Smooth muscle cell (in vitro differentiated cells): Measurements from ENCODE around the gene STON2. TPM values are rescaled to one million over a fixed set of nuclear protein-coding genes. Genes with fewer than 3 reads are reported as not detected.
A peak's percentile ranks its signal among the peaks of the same experiment; 100 is the strongest.

Source experiments
- DNase-seq: peaks from one replicate; lab custom pipeline; 2025; ENCODE audit not compliant: unreplicated experiment; lab: John Stamatoyannopoulos, UW
- H2AFZ ChIP-seq: fragments of 200-600 bp; sonication (generic); 2 replicates; pipeline ENCODE4 v1.6.0; 2016; ENCODE audit warnings: antibody characterized with exemption, low read depth, mild to moderate bottlenecking
- H3F3A ChIP-seq: fragments of 200-600 bp; sonication (generic); 2 replicates; pipeline ENCODE4 v1.6.0; 2017; ENCODE audit warnings: antibody characterized with exemption, low read depth
- H3K27ac ChIP-seq: fragments of 200-600 bp; sonication (generic); 2 replicates; pipeline ENCODE4 v1.5.1; 2016; ENCODE audit warnings: low read depth, mild to moderate bottlenecking
- H3K27me3 ChIP-seq: fragments of 200-600 bp; sonication (generic); 2 replicates; pipeline ENCODE4 v1.6.1; 2016; ENCODE audit warnings: low read depth, mild to moderate bottlenecking
- H3K36me3 ChIP-seq: fragments of 200-600 bp; sonication (generic); 2 replicates; pipeline ENCODE4 v1.5.1; 2016; ENCODE audit warnings: low read depth
- H3K4me1 ChIP-seq: fragments of 200-600 bp; sonication (generic); 2 replicates; pipeline ENCODE4 v1.5.1; 2016; ENCODE audit warnings: low read depth
- H3K4me2 ChIP-seq: fragments of 200-600 bp; sonication (generic); 2 replicates; pipeline ENCODE4 v1.6.0; 2016; ENCODE audit warnings: mild to moderate bottlenecking
- H3K4me3 ChIP-seq: fragments of 200-600 bp; sonication (generic); 2 replicates; pipeline ENCODE4 v1.5.1; 2016; ENCODE audit warnings: mild to moderate bottlenecking
- H3K79me2 ChIP-seq: fragments of 200-600 bp; sonication (generic); 2 replicates; pipeline ENCODE4 v1.6.0; 2016; ENCODE audit warnings: low read depth, mild to moderate bottlenecking
- H3K9ac ChIP-seq: fragments of 200-600 bp; sonication (generic); 2 replicates; pipeline ENCODE4 v1.6.0; 2016; ENCODE audit warnings: low read depth
- H3K9me3 ChIP-seq: fragments of 200-600 bp; sonication (generic); replicated peaks from 2 replicates; pipeline ENCODE4 v1.5.1; 2016; ENCODE audit warnings: low read depth
- H4K20me1 ChIP-seq: fragments of 200-600 bp; sonication (generic); 2 replicates; pipeline ENCODE4 v1.6.0; 2016; ENCODE audit warnings: low read depth
- CTCF ChIP-seq: fragments of 200-600 bp; sonication (generic); IDR thresholded peaks from 2 replicates; pipeline ENCODE4 v1.5.1; 2017; ENCODE audit warnings: borderline replicate concordance, mild to moderate bottlenecking, antibody characterized with exemption; ENCODE audit not compliant: insufficient read depth, poor library complexity, severe bottlenecking
- WGBS: methylation state at CpG from one replicate; pipeline ENCODE4 v1.1.7; 2016; ENCODE audit warnings: low lambda C conversion rate; 5-methylcytosine and 5-hydroxymethylcytosine counted together
- polyA plus RNA-seq: library from polyadenylated mRNA; unstranded; fragments of >200 nt; fragmentation: Nextera tagmentation; extraction: Ambion mirVana; gene quantifications from 2 replicates; pipeline ENCODE4 v1.2.1, GENCODE V29; 2016
- total RNA-seq: library from RNA; depleted of rRNA; stranded (reverse); fragments of >200 nt; gene quantifications from 2 replicates; pipeline ENCODE4 v1.2.3, GENCODE V29; 2014

STON2 gene
- total and polyA plus RNA-seq, 2 experiments from 2014 or later = 1.7 to 43.6 TPM

GRCh38 chr14:81412779-81413178 lies 12.7 kb upstream of the STON2 start:
- no peaks in the 10 kb centered on the region for H3K36me3 ChIP-seq
- WGBS = 87% methylated on average over 19 of the region's 19 CpGs
- TF ChIP-seq CTCF = no peak

GRCh38 chr14:81408595-81408994 lies 8.5 kb upstream of the STON2 start:
- H3K4me3 ChIP-seq = no peak overlapping the region
- no peaks in the 10 kb centered on the region for H3K9me3 ChIP-seq
- H3F3A ChIP-seq = no peaks in the 10 kb centered on the region
- H3K79me2 ChIP-seq = no peaks in the 10 kb centered on the region
- no peak overlapping the region for H2AFZ ChIP-seq
- no peak overlapping the region for H3K4me2 ChIP-seq
- peak overlapping the region; percentile 32 for H3K27ac ChIP-seq
- WGBS = 72% methylated on average over 1 of the region's 1 CpG
- no peaks in the 10 kb centered on the region for H3K36me3 ChIP-seq
- H3K9ac ChIP-seq = no peak overlapping the region
- no peak for DNase-seq
- no peaks in the 10 kb centered on the region for H3K27me3 ChIP-seq
- no peaks in the 10 kb centered on the region for H3K4me1 ChIP-seq
- TF ChIP-seq CTCF = no peak
- H4K20me1 ChIP-seq = no peaks in the 10 kb centered on the region

More at GRCh38 chr14:81412779-81413178, 12.7 kb upstream of the STON2 start:
- Histone ChIP-seq H3K4me1 (no peaks in the 10 kb centered on the region), H3K27me3 (no peaks in the 10 kb centered on the region), H3F3A (no peaks in the 10 kb centered on the region), H3K27ac (no peak overlapping the region), H3K4me3 (no peak overlapping the region), H4K20me1 (no peaks in the 10 kb centered on the region), H3K79me2 (no peaks in the 10 kb centered on the region), H3K9ac (no peak overlapping the region), H2AFZ (no peak overlapping the region), H3K4me2 (no peak overlapping the region), H3K9me3 (no peaks in the 10 kb centered on the region)
- DNase-seq = no peak

- H3K36me3 ChIP-seq = no peaks in the 10 kb centered on the region
- H3K4me2 ChIP-seq = peak overlapping the region; percentile 26
- H3K27ac ChIP-seq = no peak overlapping the region
- H3K4me3 ChIP-seq = no peak overlapping the region
- H2AFZ ChIP-seq = no peak overlapping the region
- 39% methylated on average over 4 of the region's 4 CpGs for WGBS
- no peaks in the 10 kb centered on the region for H4K20me1 ChIP-seq
- H3K9ac ChIP-seq = no peak overlapping the region
- TF ChIP-seq CTCF = no peak
- H3F3A ChIP-seq = no peaks in the 10 kb centered on the region
- no peaks in the 10 kb centered on the region for H3K79me2 ChIP-seq
- no peaks in the 10 kb centered on the region for H3K27me3 ChIP-seq
- H3K9me3 ChIP-seq = no peaks in the 10 kb centered on the region
- peaks cover 3% of the 10 kb centered on the region for H3K4me1 ChIP-seq
- no peak for DNase-seq
Observed at GRCh38 chr14:81406863-81407262, 6.7 kb upstream of the STON2 start.

GRCh38 chr14:81402123-81402495 lies 2.0 kb upstream of the STON2 start:
- Histone ChIP-seq H3K27me3 (no peaks in the 10 kb centered on the region), H3F3A (peaks cover 6% of the 10 kb centered on the region), H3K4me3 (no peak overlapping the region), H3K9ac (peak overlapping the region; percentile 87), H3K4me2 (peak overlapping the region; percentile 65), H3K36me3 (no peaks in the 10 kb centered on the region), H3K4me1 (peaks cover 22% of the 10 kb centered on the region), H3K79me2 (no peaks in the 10 kb centered on the region), H3K27ac (peak overlapping the region; percentile 92), H2AFZ (no peak overlapping the region), H3K9me3 (no peaks in the 10 kb centered on the region), H4K20me1 (no peaks in the 10 kb centered on the region)
- WGBS = 0% methylated on average over 2 of the region's 2 CpGs
- no peak for DNase-seq
- no peak for TF ChIP-seq CTCF
